ENCODE measurements around the gene CD99L2.
"Not testable (repeated sequence)": the region's sequence is repeated elsewhere in the genome, so short reads cannot be mapped to it uniquely, and the experiment has no call there.

CD99L2 gene

GRCh38 chrX:150854856-150855255, 43.6 kb downstream of the CD99L2 start:
- DNase-seq (ENCODE audit: low spot score) = no peak

- no peak for DNase-seq (ENCODE audit: low spot score)
Measured at GRCh38 chrX:150849996-150850720, 48.3 kb downstream of the CD99L2 start.

GRCh38 chrX:150849486-150849885, 49.0 kb downstream of the CD99L2 start:
- DNase-seq (ENCODE audit: low spot score) = no peak

- no peak for DNase-seq (ENCODE audit: low spot score)
Measured at GRCh38 chrX:150848914-150849365, 49.5 kb downstream of the CD99L2 start.

- DNase-seq (ENCODE audit: low spot score) = no peak
Measured at GRCh38 chrX:150847088-150847487, 51.4 kb downstream of the CD99L2 start.

GRCh38 chrX:150846130-150846529, 52.3 kb downstream of the CD99L2 start:
- DNase-seq (ENCODE audit: low spot score) = no peak

- no peak for DNase-seq (ENCODE audit: low spot score)
Measured at GRCh38 chrX:150845091-150845490, 53.4 kb downstream of the CD99L2 start.

GRCh38 chrX:150844016-150844415, 54.5 kb downstream of the CD99L2 start:
- DNase-seq (ENCODE audit: low spot score) = no peak

GRCh38 chrX:150842198-150842685, 56.2 kb downstream of the CD99L2 start:
- DNase-seq (ENCODE audit: low spot score) = no peak

GRCh38 chrX:150841456-150842197, 56.8 kb downstream of the CD99L2 start:
- DNase-seq (ENCODE audit: low spot score) = no peak

- no peak for DNase-seq (ENCODE audit: low spot score)
Measured at GRCh38 chrX:150837845-150838244, 60.6 kb downstream of the CD99L2 start.

- DNase-seq (ENCODE audit: low spot score) = no peak
Measured at GRCh38 chrX:150834695-150835094, 63.8 kb downstream of the CD99L2 start.

- DNase-seq (ENCODE audit: low spot score) = no peak
Measured at GRCh38 chrX:150833454-150834056, 64.9 kb downstream of the CD99L2 start.

- no peak for DNase-seq (ENCODE audit: low spot score)
Measured at GRCh38 chrX:150831863-150832262, 66.6 kb downstream of the CD99L2 start.

- no peak for DNase-seq (ENCODE audit: low spot score)
Measured at GRCh38 chrX:150828785-150829184, 69.7 kb downstream of the CD99L2 start.

GRCh38 chrX:150824352-150824751, 74.1 kb downstream of the CD99L2 start:
- not testable (repeated sequence) for DNase-seq (ENCODE audit: low spot score)

GRCh38 chrX:150823826-150824225, 74.6 kb downstream of the CD99L2 start:
- not testable (repeated sequence) for DNase-seq (ENCODE audit: low spot score)

- no peak for DNase-seq (ENCODE audit: low spot score)
Measured at GRCh38 chrX:150821971-150822370, 76.5 kb downstream of the CD99L2 start.

GRCh38 chrX:150813922-150814321, 84.5 kb downstream of the CD99L2 start:
- no peak for DNase-seq (ENCODE audit: low spot score)

- no peak for DNase-seq (ENCODE audit: low spot score)
Measured at GRCh38 chrX:150806827-150807226, 91.6 kb downstream of the CD99L2 start.

- no peak for DNase-seq (ENCODE audit: low spot score)
Measured at GRCh38 chrX:150805736-150806135, 92.7 kb downstream of the CD99L2 start.

- DNase-seq (ENCODE audit: low spot score) = no peak
Measured at GRCh38 chrX:150792949-150793527, 105.4 kb downstream of the CD99L2 start.
